ENCODE results near the gene ZNF597.

The ZNF597 gene

DNA sequence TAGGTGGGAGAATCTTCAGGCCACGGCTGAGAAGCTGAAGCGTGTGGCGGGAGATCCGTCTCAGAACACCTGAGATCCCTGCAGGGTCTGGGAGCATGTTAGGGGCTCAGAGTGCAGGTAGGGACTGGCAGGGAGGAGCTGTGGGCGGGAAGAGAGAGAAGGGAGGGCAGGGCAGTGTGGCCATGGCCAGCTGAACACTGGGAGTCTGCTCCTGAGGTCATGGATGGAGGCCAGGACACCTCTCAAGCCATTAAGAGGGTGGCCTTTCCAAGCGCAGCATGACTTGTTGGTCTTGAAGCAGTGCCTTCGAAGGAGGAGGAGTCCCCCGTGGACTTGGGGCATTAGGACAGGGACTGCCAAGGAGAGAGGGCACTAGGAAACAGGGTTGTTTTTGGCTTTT lies 23.9 kb upstream of the ZNF597 start:
- ATAC-seq (ENCODE audit: insufficient read depth, low read depth), result no peak
- Histone ChIP-seq H3K36me3 (ENCODE audit: insufficient read depth, low read length) (peaks cover 22% of the 10 kb centered on the region), H4K20me1 (ENCODE audit: insufficient read depth, low read length) (peaks cover 79% of the 10 kb centered on the region), H3K4me1 (ENCODE audit: insufficient read depth, low read length) (peaks cover 33% of the 10 kb centered on the region), H3K4me3 (ENCODE audit: low read depth in 1 of 2, low read length in 2 of 2) (no peak overlapping the region), H3K9me3 (ENCODE audit: insufficient read depth, low read length, severe bottlenecking) (no peaks in the 10 kb centered on the region), H3K79me2 (ENCODE audit: insufficient read depth, low read length) (peaks cover 100% of the 10 kb centered on the region), H3K27ac (ENCODE audit: low read length) (no peak overlapping the region; the same call in 1 of the 2 replicates), H2AFZ (ENCODE audit: low read depth, low read length) (no peak overlapping the region), H3K27me3 (ENCODE audit: insufficient read depth, low read length, poor library complexity) (no peaks in the 10 kb centered on the region), H3K9ac (ENCODE audit: low read depth, low read length) (no peak overlapping the region), H3K4me2 (ENCODE audit: insufficient read depth, low read length) (0 out of 2 replicates have a peak overlapping the region, but pooled peaks have one; percentile 16)
- TF ChIP-seq CTCF (IDR thresholded peaks at IDR 0.05; ENCODE audit: borderline replicate concordance, extremely low read depth, low read length, poor library complexity, severe bottlenecking), result no peak
- TF ChIP-seq EZH2 (IDR thresholded peaks at IDR 0.05; ENCODE audit: borderline replicate concordance, low read depth, low read length, severe bottlenecking), result no peak
- no peak for DNase-seq

- no peak overlapping the region for H3K27ac ChIP-seq (ENCODE audit: low read length)
- H3K27me3 ChIP-seq (ENCODE audit: insufficient read depth, low read length, poor library complexity), result no peaks in the 10 kb centered on the region
- no peak for DNase-seq
- H3K9ac ChIP-seq (ENCODE audit: low read depth, low read length), result no peak overlapping the region
- TF ChIP-seq CTCF (IDR thresholded peaks at IDR 0.05; ENCODE audit: borderline replicate concordance, extremely low read depth, low read length, poor library complexity, severe bottlenecking), result no peak
- TF ChIP-seq EZH2 (IDR thresholded peaks at IDR 0.05; ENCODE audit: borderline replicate concordance, low read depth, low read length, severe bottlenecking), result no peak
- no peaks in the 10 kb centered on the region for H3K9me3 ChIP-seq (ENCODE audit: insufficient read depth, low read length, severe bottlenecking)
- H3K4me1 ChIP-seq (ENCODE audit: insufficient read depth, low read length), result peaks cover 43% of the 10 kb centered on the region
- H3K79me2 ChIP-seq (ENCODE audit: insufficient read depth, low read length), result peaks cover 100% of the 10 kb centered on the region
- no peak for ATAC-seq (ENCODE audit: insufficient read depth, low read depth)
- H2AFZ ChIP-seq (ENCODE audit: low read depth, low read length), result no peak overlapping the region
- no peak overlapping the region for H3K4me3 ChIP-seq (ENCODE audit: low read depth in 1 of 2, low read length in 2 of 2)
- no peak overlapping the region for H3K4me2 ChIP-seq (ENCODE audit: insufficient read depth, low read length)
- peaks cover 73% of the 10 kb centered on the region for H4K20me1 ChIP-seq (ENCODE audit: insufficient read depth, low read length)
- peaks cover 22% of the 10 kb centered on the region for H3K36me3 ChIP-seq (ENCODE audit: insufficient read depth, low read length)
Measured at GRCh38 chr16:3465911-3466584, 22.7 kb upstream of the ZNF597 start.

DNA sequence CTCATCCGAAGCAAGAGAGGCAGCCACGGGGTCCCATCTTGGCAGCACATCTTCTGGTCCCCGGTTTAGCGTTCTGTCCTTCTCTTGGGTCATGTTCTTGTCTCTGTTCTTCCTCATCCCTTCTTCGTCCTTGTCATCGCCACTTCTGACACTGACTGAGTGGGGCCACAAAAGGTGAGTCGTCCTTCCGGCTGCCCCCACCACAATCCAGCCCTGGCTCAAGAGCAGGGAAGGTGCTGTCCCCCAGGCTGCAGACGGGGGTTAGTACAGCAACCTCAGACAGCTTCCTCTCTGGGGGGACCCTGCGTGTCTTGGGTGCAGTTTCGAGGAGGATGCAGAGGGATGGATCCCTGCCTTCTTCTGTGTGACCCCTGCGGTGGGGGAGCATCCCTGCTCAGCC lies 22.0 kb upstream of the ZNF597 start:
- no peak for TF ChIP-seq CTCF (IDR thresholded peaks at IDR 0.05; ENCODE audit: borderline replicate concordance, extremely low read depth, low read length, poor library complexity, severe bottlenecking)
- TF ChIP-seq EZH2 (IDR thresholded peaks at IDR 0.05; ENCODE audit: borderline replicate concordance, low read depth, low read length, severe bottlenecking), result no peak
- ATAC-seq (ENCODE audit: insufficient read depth, low read depth) (no peak), DNase-seq (no peak)
- Histone ChIP-seq H3K27ac (ENCODE audit: low read length) (no peak overlapping the region), H3K4me1 (ENCODE audit: insufficient read depth, low read length) (peaks cover 50% of the 10 kb centered on the region), H3K36me3 (ENCODE audit: insufficient read depth, low read length) (peaks cover 22% of the 10 kb centered on the region), H3K9ac (ENCODE audit: low read depth, low read length) (no peak overlapping the region), H3K4me3 (ENCODE audit: low read depth in 1 of 2, low read length in 2 of 2) (no peak overlapping the region), H3K27me3 (ENCODE audit: insufficient read depth, low read length, poor library complexity) (no peaks in the 10 kb centered on the region), H4K20me1 (ENCODE audit: insufficient read depth, low read length) (peaks cover 74% of the 10 kb centered on the region), H2AFZ (ENCODE audit: low read depth, low read length) (no peak overlapping the region), H3K79me2 (ENCODE audit: insufficient read depth, low read length) (peaks cover 100% of the 10 kb centered on the region), H3K4me2 (ENCODE audit: insufficient read depth, low read length) (no peak overlapping the region), H3K9me3 (ENCODE audit: insufficient read depth, low read length, severe bottlenecking) (no peaks in the 10 kb centered on the region)

Measured in DND-41 (cell line).